GM12872 (cell line): ENCODE results near the gene ATP2B3.

Experiments
- TF ChIP-seq, protein P1 (sequence below): IDR thresholded peaks from 3 replicates; pipeline ENCODE4 v1.5.1; 2011; ENCODE audit warnings: low read depth, mild to moderate bottlenecking, low read length, moderate library complexity; ENCODE audit not compliant: insufficient read depth

ATP2B3 gene

DNA sequence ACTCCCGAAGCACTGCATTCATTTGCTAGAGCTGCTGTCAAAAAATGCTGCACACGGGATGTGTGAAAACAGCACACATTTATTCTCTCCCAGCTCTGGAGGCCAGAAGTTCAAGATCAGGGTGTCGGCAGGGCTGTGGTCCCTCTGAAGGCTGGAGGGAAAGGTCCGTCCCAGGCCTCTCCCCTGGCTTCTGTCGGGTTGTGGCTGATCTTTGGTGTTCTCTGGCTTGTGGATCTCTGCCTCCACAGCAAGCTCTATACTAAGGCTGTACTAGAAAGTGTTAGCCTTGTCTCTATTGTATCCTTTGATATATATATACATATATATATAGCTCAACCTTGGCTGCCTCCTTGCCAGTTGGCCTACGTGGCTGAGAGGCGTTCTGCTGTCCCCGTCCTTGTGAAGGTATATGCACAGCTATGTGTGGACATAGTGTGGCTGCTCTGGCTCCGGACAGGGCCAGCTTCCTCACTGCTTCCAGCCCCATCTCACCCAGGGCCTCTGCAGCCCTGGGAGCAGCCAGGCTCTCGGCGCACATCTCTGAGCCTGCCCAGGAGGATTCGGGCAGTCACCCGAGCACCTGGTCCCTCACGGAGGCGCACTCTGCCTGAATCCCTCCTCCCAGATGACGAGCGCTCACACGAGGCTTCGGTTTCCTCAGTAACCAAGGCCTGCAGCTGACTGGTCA is 114.6 kb downstream of the ATP2B3 start:
- TF ChIP-seq, protein P1, sequence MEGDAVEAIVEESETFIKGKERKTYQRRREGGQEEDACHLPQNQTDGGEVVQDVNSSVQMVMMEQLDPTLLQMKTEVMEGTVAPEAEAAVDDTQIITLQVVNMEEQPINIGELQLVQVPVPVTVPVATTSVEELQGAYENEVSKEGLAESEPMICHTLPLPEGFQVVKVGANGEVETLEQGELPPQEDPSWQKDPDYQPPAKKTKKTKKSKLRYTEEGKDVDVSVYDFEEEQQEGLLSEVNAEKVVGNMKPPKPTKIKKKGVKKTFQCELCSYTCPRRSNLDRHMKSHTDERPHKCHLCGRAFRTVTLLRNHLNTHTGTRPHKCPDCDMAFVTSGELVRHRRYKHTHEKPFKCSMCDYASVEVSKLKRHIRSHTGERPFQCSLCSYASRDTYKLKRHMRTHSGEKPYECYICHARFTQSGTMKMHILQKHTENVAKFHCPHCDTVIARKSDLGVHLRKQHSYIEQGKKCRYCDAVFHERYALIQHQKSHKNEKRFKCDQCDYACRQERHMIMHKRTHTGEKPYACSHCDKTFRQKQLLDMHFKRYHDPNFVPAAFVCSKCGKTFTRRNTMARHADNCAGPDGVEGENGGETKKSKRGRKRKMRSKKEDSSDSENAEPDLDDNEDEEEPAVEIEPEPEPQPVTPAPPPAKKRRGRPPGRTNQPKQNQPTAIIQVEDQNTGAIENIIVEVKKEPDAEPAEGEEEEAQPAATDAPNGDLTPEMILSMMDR = no peak
